ENCODE measurements around the gene BCAN.

BCAN gene

DNA sequence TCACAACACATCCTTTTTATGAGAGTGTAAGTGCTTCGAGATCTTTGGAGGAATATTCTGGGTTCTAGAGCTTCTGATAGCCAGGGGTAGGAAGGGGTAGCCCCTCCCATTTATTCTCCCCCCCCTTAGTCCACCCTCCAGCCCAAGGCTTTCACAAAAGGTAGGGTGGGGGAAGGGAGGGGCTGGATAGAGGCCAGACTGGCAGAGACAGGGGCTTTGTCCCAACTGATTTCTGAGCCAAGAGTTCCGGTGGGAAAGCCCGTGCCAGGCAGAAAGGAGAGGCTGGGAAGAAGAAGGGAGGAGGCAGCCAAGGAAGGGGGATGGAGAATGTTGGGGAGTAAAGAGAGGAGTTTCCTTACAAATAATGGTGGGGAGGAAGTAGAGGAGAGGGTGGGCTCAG is 3.1 kb downstream of the BCAN start:
- Mint-ChIP-seq H3K36me3 (ENCODE audit: low read depth) (peaks cover 6% of the 10 kb centered on the region), H3K27me3 (ENCODE audit: low read depth) (peaks cover 86% of the 10 kb centered on the region), H3K4me1 (ENCODE audit: low read depth) (peaks cover 38% of the 10 kb centered on the region), H3K9me3 (no peaks in the 10 kb centered on the region), H3K27ac (no peak overlapping the region), H3K4me3 (no peak overlapping the region)

DNA sequence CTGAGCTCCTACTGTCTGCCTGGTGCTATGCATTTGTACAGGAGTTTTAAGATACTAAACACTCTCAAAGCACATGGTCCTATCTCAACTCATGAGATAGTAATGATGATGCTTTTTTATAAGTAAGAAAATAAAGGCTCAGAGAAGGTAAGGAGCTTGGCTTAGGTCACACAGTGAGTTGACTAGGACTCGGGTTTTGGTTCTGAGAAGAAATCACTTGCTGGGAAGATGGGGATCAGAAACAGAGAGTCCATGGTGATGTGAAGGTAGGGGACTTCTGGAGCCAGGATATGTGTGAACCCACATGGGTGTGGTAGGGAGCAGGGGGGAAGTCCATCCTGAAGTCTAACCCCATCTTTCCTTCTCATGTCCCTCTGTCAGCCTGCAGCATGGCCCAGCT is 3.7 kb downstream of the BCAN start:
- Mint-ChIP-seq H3K9me3 (no peaks in the 10 kb centered on the region), H3K27me3 (ENCODE audit: low read depth) (peaks cover 85% of the 10 kb centered on the region), H3K27ac (no peak overlapping the region), H3K4me1 (ENCODE audit: low read depth) (peaks cover 38% of the 10 kb centered on the region), H3K4me3 (no peak overlapping the region), H3K36me3 (ENCODE audit: low read depth) (peaks cover 6% of the 10 kb centered on the region)

DNA sequence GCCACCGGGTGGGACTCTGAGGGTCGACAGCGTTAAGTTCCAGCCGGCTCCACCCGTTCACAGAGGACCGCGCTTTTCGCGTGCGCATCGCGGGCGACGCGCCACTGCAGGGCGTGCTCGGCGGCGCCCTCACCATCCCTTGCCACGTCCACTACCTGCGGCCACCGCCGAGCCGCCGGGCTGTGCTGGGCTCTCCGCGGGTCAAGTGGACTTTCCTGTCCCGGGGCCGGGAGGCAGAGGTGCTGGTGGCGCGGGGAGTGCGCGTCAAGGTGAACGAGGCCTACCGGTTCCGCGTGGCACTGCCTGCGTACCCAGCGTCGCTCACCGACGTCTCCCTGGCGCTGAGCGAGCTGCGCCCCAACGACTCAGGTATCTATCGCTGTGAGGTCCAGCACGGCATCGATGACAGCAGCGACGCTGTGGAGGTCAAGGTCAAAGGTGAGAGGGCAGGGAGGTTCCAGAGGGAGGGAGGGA is 4.9 kb downstream of the BCAN start:
- Mint-ChIP-seq H3K36me3 (ENCODE audit: low read depth) (peaks cover 6% of the 10 kb centered on the region), H3K4me3 (no peak overlapping the region), H3K27ac (no peak overlapping the region), H3K9me3 (no peaks in the 10 kb centered on the region), H3K4me1 (ENCODE audit: low read depth) (peaks cover 32% of the 10 kb centered on the region), H3K27me3 (ENCODE audit: low read depth) (peaks cover 80% of the 10 kb centered on the region)

DNA sequence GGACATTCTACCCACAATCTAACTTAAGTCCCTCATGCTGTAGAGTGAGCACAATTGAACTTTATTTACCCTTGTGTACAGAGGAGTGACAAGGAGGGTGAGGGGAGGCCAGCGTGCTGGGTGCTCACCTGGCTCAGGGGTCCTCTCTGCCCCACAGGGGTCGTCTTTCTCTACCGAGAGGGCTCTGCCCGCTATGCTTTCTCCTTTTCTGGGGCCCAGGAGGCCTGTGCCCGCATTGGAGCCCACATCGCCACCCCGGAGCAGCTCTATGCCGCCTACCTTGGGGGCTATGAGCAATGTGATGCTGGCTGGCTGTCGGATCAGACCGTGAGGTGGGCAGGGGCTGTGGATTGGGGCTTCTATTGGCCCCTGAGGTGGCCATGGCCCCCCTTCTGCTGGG is 5.4 kb downstream of the BCAN start:
- no peak overlapping the region for H3K4me3 Mint-ChIP-seq
- H3K27ac Mint-ChIP-seq, result no peak overlapping the region
- H3K4me1 Mint-ChIP-seq (ENCODE audit: low read depth), result peaks cover 33% of the 10 kb centered on the region
- no peaks in the 10 kb centered on the region for H3K9me3 Mint-ChIP-seq
- peaks cover 6% of the 10 kb centered on the region for H3K36me3 Mint-ChIP-seq (ENCODE audit: low read depth)
- H3K27me3 Mint-ChIP-seq (ENCODE audit: low read depth), result peaks cover 82% of the 10 kb centered on the region

DNA sequence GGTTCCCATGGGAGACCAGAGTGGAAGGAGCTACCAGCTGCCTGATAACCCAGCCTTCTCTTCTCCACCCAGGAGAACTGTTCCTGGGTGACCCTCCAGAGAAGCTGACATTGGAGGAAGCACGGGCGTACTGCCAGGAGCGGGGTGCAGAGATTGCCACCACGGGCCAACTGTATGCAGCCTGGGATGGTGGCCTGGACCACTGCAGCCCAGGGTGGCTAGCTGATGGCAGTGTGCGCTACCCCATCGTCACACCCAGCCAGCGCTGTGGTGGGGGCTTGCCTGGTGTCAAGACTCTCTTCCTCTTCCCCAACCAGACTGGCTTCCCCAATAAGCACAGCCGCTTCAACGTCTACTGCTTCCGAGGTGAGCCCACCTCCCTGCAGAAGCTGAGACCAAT is 6.6 kb downstream of the BCAN start:
- Mint-ChIP-seq H3K4me3 (no peak overlapping the region), H3K36me3 (ENCODE audit: low read depth) (peaks cover 3% of the 10 kb centered on the region), H3K4me1 (ENCODE audit: low read depth) (peaks cover 23% of the 10 kb centered on the region), H3K9me3 (no peaks in the 10 kb centered on the region), H3K27me3 (ENCODE audit: low read depth) (peaks cover 81% of the 10 kb centered on the region), H3K27ac (no peak overlapping the region)

DNA sequence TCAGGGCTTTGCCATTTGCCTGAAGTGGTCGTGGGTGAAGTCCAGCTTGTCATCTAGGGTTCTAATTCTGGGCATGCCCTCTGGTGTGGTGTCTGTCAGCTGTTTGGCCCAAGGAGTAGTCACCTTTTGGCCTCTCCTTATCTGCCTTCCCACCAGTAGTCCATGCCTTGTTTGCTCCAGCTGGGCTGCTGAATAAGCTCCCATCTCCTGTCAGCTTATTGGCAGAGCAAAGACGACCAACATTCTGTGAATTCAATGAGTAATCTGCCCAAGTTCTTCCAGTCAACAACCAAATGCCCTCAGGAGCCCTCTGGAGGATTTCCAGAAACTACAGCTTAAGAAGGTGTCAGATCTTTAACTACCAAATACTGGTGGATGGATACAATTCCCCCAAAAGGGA is 7.0 kb downstream of the BCAN start:
- H3K27me3 Mint-ChIP-seq (ENCODE audit: low read depth), result peaks cover 81% of the 10 kb centered on the region
- H3K36me3 Mint-ChIP-seq (ENCODE audit: low read depth), result no peaks in the 10 kb centered on the region
- H3K4me1 Mint-ChIP-seq (ENCODE audit: low read depth), result peaks cover 18% of the 10 kb centered on the region
- H3K9me3 Mint-ChIP-seq, result no peaks in the 10 kb centered on the region
- H3K4me3 Mint-ChIP-seq, result no peak overlapping the region
- no peak overlapping the region for H3K27ac Mint-ChIP-seq

DNA sequence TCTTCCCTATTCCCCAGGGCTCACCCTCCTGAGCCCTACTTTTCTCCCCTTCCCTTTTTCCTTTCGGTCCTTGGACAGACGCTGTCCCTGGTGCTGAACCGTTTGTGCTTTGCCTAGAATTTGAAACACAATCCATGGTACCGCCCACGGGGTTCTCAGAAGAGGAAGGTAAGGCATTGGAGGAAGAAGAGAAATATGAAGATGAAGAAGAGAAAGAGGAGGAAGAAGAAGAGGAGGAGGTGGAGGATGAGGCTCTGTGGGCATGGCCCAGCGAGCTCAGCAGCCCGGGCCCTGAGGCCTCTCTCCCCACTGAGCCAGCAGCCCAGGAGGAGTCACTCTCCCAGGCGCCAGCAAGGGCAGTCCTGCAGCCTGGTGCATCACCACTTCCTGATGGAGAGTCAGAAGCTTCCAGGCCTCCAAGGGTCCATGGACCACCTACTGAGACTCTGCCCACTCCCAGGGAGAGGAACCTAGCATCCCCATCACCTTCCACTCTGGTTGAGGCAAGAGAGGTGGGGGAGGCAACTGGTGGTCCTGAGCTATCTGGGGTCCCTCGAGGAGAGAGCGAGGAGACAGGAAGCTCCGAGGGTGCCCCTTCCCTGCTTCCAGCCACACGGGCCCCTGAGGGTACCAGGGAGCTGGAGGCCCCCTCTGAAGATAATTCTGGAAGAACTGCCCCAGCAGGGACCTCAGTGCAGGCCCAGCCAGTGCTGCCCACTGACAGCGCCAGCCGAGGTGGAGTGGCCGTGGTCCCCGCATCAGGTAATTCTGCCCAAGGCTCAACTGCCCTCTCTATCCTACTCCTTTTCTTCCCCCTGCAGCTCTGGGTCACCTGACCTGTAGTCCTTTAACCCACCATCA is 10.4 kb downstream of the BCAN start:
- H3K36me3 Mint-ChIP-seq (ENCODE audit: low read depth), result no peaks in the 10 kb centered on the region
- peaks cover 89% of the 10 kb centered on the region for H3K27me3 Mint-ChIP-seq (ENCODE audit: low read depth)
- H3K27ac Mint-ChIP-seq, result no peak overlapping the region

DNA sequence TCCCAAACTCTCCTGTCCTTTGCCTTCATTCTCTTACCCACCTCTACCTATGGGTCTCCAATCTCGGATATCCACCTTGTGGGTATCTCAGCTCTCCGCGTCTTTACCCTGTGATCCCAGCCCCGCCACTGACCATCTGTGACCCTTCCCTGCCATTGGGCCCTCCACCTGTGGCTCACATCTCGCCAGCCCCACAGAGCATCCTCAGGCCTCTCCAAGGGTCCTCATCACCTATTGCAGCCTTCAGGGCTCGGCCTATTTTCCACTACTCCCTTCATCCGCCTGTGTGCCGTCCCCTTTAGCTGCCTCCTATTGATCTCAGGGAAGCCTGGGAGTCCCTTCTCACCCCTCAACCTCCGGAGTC is 11.1 kb downstream of the BCAN start:
- peaks cover 11% of the 10 kb centered on the region for H3K4me1 Mint-ChIP-seq (ENCODE audit: low read depth)
- H3K4me3 Mint-ChIP-seq, result no peak overlapping the region
- H3K27ac Mint-ChIP-seq, result no peak overlapping the region
- H3K9me3 Mint-ChIP-seq, result no peaks in the 10 kb centered on the region
- H3K36me3 Mint-ChIP-seq (ENCODE audit: low read depth), result no peaks in the 10 kb centered on the region
- peaks cover 87% of the 10 kb centered on the region for H3K27me3 Mint-ChIP-seq (ENCODE audit: low read depth)

More for the DNA sequence above, 10.4 kb downstream of the BCAN start:
- Mint-ChIP-seq H3K4me3 (no peak overlapping the region), H3K9me3 (no peaks in the 10 kb centered on the region), H3K4me1 (ENCODE audit: low read depth) (peaks cover 5% of the 10 kb centered on the region)

DNA sequence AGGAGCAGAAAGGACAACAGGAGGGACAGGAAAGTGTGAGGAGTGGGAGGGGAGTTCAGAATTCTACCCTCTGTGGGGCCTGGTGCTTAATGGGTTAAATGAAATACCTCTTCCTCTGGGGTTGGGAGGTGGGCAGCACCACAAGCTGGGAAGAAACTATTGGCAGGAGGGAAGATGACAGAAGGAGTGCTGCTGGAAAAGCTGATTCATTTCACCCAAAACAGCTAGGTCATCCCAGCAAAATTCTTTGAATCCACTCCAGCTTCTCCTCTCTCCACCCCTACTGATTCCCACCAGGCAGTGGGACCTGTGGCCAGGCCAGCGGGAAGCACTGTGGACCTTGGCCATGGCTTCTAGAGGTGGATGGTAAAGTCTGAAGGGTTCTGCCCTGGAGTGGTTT is 12.8 kb downstream of the BCAN start:
- Mint-ChIP-seq H3K27ac (no peak overlapping the region), H3K4me3 (no peak overlapping the region), H3K9me3 (no peaks in the 10 kb centered on the region), H3K4me1 (ENCODE audit: low read depth) (peaks cover 18% of the 10 kb centered on the region), H3K36me3 (ENCODE audit: low read depth) (no peaks in the 10 kb centered on the region), H3K27me3 (ENCODE audit: low read depth) (peaks cover 73% of the 10 kb centered on the region)

DNA sequence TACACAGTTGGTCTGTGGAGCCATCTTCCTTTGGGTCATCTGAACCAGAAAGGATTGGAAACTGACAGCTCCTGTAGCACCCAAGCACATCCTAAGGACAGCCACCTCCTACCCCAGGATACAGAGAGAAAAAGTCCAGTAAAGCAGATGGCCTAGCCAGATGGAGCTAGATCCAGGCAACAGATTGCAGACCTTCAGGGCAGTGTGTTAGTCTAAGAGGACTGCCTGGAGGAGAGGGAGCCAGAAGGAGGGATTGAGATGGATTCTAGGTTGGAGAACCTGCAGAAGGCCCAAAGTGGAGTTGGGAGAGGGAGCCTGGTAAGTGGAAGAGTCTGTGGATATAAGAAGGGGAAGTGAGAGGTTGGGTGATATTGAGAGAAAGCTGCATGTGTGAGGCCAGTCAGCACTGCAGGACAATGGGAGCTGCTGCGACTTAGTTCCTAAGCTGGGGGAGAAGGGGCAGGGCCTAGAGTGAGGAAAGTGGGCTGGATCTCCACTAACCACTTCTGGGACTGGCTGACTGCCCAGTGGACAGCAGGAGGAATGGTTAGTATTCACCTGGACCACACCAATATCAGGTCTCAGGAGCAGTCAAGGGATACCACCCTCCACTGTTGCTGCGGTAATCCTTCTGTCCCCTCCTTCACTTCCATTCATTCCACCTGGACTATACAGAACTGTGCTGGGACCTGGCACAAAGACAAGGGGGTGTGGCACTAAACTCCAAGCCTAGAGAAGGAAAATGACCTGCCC is 13.4 kb downstream of the BCAN start:
- H3K9me3 Mint-ChIP-seq, result no peaks in the 10 kb centered on the region
- no peak overlapping the region for H3K4me3 Mint-ChIP-seq

DNA sequence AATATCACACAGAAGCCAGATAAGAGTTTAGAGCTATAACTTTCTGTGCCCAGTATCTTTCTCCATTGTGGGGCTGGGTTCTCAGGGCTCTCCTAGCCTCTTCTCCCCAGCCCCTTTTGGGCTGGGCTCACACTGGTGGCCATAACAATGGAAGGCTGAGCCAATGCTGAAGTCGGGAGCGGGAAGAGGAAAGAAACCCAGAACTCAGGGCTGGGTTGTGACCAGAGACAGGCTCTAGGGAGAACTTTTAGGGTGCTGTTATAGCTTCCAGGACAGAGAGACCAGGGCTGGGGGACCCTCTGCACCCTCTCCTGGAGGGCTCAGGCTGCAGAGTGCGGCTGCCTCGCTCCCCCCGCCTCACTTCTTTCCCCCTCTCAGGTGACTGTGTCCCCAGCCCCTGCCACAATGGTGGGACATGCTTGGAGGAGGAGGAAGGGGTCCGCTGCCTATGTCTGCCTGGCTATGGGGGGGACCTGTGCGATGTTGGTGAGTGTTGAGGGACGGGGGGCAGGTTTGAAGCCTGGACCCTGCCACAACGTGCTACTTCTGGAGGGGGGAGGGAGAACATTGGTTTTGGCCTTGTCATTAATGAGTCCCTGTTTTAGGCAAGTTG is 14.1 kb downstream of the BCAN start:
- no peaks in the 10 kb centered on the region for H3K9me3 Mint-ChIP-seq
- H3K36me3 Mint-ChIP-seq (ENCODE audit: low read depth), result no peaks in the 10 kb centered on the region
- no peak overlapping the region for H3K4me3 Mint-ChIP-seq
- H3K27ac Mint-ChIP-seq, result no peak overlapping the region
- H3K27me3 Mint-ChIP-seq (ENCODE audit: low read depth), result peaks cover 62% of the 10 kb centered on the region
- peaks cover 30% of the 10 kb centered on the region for H3K4me1 Mint-ChIP-seq (ENCODE audit: low read depth)

More for the DNA sequence above, 13.4 kb downstream of the BCAN start:
- Mint-ChIP-seq H3K4me1 (ENCODE audit: low read depth) (peaks cover 23% of the 10 kb centered on the region), H3K36me3 (ENCODE audit: low read depth) (no peaks in the 10 kb centered on the region), H3K27me3 (ENCODE audit: low read depth) (peaks cover 67% of the 10 kb centered on the region), H3K27ac (no peak overlapping the region)

DNA sequence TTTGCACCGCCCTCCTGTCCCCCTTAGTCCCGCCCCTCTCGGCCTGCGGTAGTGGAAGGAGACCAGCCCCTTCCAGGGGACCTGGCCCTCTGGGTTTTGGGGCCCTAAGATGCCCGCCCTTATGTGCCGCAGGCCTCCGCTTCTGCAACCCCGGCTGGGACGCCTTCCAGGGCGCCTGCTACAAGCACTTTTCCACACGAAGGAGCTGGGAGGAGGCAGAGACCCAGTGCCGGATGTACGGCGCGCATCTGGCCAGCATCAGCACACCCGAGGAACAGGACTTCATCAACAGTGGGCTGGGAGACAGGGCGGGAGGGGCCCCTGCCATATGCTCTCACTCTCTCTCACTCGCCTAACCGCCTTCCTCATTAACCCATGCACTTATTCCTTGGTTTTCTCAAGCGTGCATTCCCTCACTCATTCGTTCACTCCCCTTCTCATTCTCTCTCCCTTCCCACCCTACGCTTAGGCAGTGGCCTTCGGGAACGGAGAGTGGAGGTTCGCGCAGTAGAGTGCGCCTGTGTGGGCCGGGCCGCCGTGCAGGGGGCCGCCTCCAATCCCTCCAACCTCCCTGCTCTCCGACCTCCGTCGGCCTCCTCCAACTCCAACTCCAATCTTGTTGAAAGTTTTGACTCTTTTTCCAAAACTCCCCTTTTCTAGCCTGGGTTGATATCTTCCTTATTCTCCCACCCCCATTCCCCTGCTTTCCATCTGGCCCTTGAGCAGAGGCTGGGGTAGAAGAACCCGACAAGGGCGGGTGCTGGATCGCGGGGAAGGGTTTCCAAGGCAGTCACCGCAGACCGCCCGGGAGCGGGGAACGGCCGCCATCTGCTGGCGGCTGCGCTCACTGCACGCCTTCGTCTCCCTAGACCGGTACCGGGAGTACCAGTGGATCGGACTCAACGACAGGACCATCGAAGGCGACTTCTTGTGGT is 15.2 kb downstream of the BCAN start:
- Mint-ChIP-seq H3K4me3 (peak overlapping the region; percentile 57), H3K9me3 (no peaks in the 10 kb centered on the region), H3K27me3 (ENCODE audit: low read depth) (peaks cover 56% of the 10 kb centered on the region), H3K27ac (no peak overlapping the region), H3K4me1 (ENCODE audit: low read depth) (peaks cover 37% of the 10 kb centered on the region), H3K36me3 (ENCODE audit: low read depth) (no peaks in the 10 kb centered on the region)

DNA sequence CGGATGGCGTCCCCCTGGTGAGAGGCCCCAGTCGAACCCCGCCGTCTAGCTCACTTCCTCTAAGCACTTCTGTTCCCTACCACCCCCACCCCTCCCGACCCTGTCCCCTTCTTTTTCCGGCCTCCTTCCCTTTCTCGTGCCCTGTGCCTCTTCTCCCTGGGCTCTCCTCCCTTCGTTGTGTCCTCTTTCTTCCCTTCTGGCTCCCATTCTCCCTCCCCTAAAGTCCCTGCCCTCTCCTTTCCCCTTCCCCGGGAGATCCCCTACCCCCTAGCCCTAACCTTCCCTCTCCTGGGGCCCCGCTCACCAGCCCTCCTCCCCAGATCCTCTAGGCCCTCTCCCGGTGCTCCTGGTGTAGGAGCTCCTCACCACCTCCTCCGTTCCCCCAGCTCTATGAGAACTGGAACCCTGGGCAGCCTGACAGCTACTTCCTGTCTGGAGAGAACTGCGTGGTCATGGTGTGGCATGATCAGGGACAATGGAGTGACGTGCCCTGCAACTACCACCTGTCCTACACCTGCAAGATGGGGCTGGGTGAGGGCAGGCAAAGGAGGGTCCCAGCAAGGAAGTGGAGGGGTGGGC is 15.9 kb downstream of the BCAN start:
- Mint-ChIP-seq H3K4me3 (peak overlapping the region; percentile 57), H3K4me1 (ENCODE audit: low read depth) (peaks cover 39% of the 10 kb centered on the region), H3K36me3 (ENCODE audit: low read depth) (peaks cover under 1% of the 10 kb centered on the region), H3K9me3 (no peaks in the 10 kb centered on the region), H3K27ac (peak overlapping the region; percentile 7), H3K27me3 (ENCODE audit: low read depth) (peaks cover 52% of the 10 kb centered on the region)
